GM12865 (cell line): Measurements from ENCODE around the gene KRCC1.
"Not testable (repeated sequence)": the region's sequence is repeated elsewhere in the genome, so short reads cannot be mapped to it uniquely, and the experiment has no call there.

Experiments used
- DNase-seq: peaks from one replicate; pipeline ENCODE4 v3.0.0; 2010; ENCODE audit warnings: low read depth
- H3K4me3 ChIP-seq: 2 replicates; pipeline ENCODE4 v1.5.1; 2011; ENCODE audit warnings: mild to moderate bottlenecking, low read depth, low read length, control low read depth
- CTCF ChIP-seq: IDR thresholded peaks from 2 replicates; pipeline ENCODE4 v1.5.1; 2011; ENCODE audit warnings: low read length, control low read depth, low read depth, inconsistent platforms; ENCODE audit not compliant: insufficient read depth; ENCODE audit errors: missing control alignments

Gene KRCC1

GRCh38 chr2:88049622-88050021 is 6.0 kb downstream of the KRCC1 start:
- no peak overlapping the region for H3K4me3 ChIP-seq
- TF ChIP-seq CTCF: no peak
- no peak for DNase-seq

DNA sequence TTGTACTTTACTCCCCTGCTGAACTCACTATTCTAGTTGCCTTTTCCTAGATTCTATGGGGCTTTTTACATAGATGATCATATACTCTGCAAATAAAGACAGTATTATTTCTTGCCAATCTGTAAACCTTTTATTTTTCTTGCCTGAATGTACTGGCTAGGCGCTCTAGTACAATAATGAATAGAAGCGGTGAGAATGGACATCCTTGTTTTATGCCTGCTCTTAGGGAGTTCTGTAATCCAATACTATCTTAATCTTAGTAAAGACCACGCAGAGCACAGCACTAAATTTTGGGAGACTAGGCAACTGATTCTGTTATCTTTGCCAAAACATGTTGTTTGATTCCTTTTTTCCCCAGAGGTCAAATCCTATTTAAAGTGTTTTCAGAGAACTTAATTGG is 7.0 kb downstream of the KRCC1 start:
- DNase-seq: no peak
- no peak overlapping the region for H3K4me3 ChIP-seq
- TF ChIP-seq CTCF: no peak

- DNase-seq, H3K4me3 ChIP-seq: not testable (repeated sequence)
Measured at GRCh38 chr2:88045561-88045960, 10.0 kb downstream of the KRCC1 start.

DNA sequence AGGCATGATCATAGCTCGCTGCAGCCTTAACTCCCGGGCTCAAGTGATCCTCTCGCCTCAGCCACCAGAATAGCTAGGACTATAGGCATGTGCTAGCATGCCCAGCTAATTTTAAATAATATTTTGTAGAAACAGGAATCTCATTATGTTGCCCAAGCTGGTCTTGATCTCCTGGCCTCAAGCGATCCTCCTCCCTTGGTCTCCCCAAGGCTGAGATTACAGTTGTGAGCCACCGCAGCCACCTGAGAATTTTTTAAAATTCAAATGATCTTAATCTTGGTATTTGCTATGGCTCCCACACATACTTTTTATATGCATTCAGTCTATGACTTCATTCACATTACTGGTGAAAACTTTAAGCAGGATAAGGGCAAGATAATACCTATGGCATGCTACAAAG is 13.1 kb downstream of the KRCC1 start:
- no peak overlapping the region for H3K4me3 ChIP-seq
- no peak for DNase-seq
- TF ChIP-seq CTCF: no peak

DNA sequence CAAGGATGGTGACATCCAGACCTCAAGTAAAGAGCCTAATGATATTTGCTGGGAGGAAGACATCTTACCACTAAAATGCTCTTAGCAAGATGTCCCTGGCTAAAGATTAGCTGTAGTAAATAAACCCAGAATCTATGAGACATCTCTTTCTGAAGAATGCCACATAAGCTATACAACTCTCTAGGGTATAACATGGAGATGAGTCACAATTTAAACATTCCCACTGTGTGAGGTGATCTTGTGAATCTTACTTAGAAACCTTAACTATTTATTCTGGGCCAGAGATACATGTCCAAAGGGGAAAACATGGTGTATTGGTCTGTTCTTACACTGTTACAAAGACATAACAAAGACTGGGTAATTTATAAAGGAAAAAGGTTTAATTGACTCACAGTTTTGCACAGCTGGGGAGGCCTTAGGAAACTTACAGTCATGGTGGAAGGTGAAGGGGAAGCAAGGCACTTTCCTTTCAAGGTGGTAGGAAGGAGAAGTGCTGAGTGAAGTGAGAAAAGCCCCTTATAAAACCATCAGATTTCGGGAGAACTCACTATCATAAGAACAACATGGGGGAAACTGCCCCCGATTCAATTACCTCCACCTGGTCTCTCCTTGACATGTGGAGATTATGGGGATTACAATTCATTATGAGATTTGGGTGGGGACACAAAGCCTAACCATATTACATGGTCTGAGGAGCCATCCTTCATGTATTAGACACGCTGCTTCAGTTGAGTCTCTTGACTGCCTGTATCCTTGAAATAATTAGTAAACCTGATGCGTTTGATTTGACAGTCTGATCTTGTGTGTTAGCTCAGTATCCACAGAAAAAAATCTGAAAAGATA is 17.1 kb downstream of the KRCC1 start:
- no peak overlapping the region for H3K4me3 ChIP-seq
- TF ChIP-seq CTCF: no peak
- no peak for DNase-seq

DNA sequence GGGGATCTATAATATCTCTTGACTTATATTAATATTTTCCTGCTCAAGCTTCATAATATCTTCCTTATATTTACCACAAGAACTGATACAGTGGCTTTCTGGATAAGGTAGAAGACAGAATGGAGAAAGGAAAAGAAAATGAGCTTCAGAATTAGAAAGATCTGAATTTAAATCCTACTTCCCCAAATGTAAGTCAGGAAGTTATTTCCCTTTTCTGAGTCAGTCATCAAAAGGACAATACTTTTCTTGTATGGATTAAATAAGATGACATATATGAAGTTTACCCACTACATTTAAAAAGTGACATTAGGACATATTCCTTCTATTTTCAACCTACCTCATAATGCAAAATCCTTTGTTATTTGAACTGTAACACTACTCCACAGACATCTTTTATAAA is 19.0 kb downstream of the KRCC1 start:
- no peak overlapping the region for H3K4me3 ChIP-seq
- TF ChIP-seq CTCF: no peak
- no peak for DNase-seq

GRCh38 chr2:88036182-88036581 is 19.4 kb downstream of the KRCC1 start:
- H3K4me3 ChIP-seq: no peak overlapping the region
- TF ChIP-seq CTCF: no peak

More at GRCh38 chr2:88036182-88036581, 19.4 kb downstream of the KRCC1 start:
- no peak for DNase-seq
